Nephron (organoid): ENCODE measurements around the gene LRRC25.
A peak's percentile ranks its signal among the peaks of the same experiment; 100 is the strongest.
"Not testable (repeated sequence)": the region's sequence is repeated elsewhere in the genome, so short reads cannot be mapped to it uniquely, and the experiment has no call there.

Experiments
- H3K27ac Mint-ChIP-seq, 3 experiments: 2 replicates each; pipeline ENCODE4 v1.8.0; 2020; ENCODE audit warnings: mixed read lengths in 3 of 3, mild to moderate bottlenecking in 2 of 3, moderate library complexity in 1 of 3
- H3K27me3 Mint-ChIP-seq: 2 replicates; pipeline ENCODE4 v1.8.0; 2021; ENCODE audit warnings: low read depth, mild to moderate bottlenecking, moderate library complexity, mixed read lengths
- H3K36me3 Mint-ChIP-seq: 2 replicates; pipeline ENCODE4 v1.8.0; 2020; ENCODE audit warnings: low read depth, mixed read lengths
- H3K4me1 Mint-ChIP-seq: 2 replicates; pipeline ENCODE4 v1.8.0; 2020; ENCODE audit warnings: mixed read lengths
- H3K4me3 Mint-ChIP-seq, 3 experiments: 2 replicates each; pipeline ENCODE4 v1.8.0; 2020; ENCODE audit warnings: mild to moderate bottlenecking in 3 of 3, mixed read lengths in 3 of 3, moderate library complexity in 2 of 3
- H3K9me3 Mint-ChIP-seq: 2 replicates; pipeline ENCODE4 v1.8.0; 2020; ENCODE audit warnings: mixed read lengths
- CTCF ChIP-seq, 3 experiments: fragments of 200-600 bp; sonication (generic); IDR thresholded peaks; one replicate each; pipeline ENCODE4 v1.5.0; 2021; ENCODE audit warnings: antibody characterized with exemption in 3 of 3; ENCODE audit not compliant: unreplicated experiment in 3 of 3

LRRC25 gene

GRCh38 chr19:18412610-18413239 lies 15.3 kb upstream of the LRRC25 start:
- peak overlapping the region in 2 of 3 experiments; percentile 11 to 26 for H3K4me3 Mint-ChIP-seq

GRCh38 chr19:18408053-18408476 lies 10.6 kb upstream of the LRRC25 start:
- no peaks in the 10 kb centered on the region for H3K27me3 Mint-ChIP-seq
- H3K27ac Mint-ChIP-seq: peak overlapping the region in 1 of 3 experiments; percentile 40
- TF ChIP-seq CTCF (IDR thresholded peaks at IDR 0.05; ENCODE audit: unreplicated experiment in 3 of 3): peak in 2 of 3 experiments; percentile 23 to 26
- peaks cover 9% of the 10 kb centered on the region for H3K4me1 Mint-ChIP-seq
- H3K4me3 Mint-ChIP-seq: no peak overlapping the region
- no peaks in the 10 kb centered on the region for H3K9me3 Mint-ChIP-seq
- H3K36me3 Mint-ChIP-seq: no peaks in the 10 kb centered on the region

More at GRCh38 chr19:18412610-18413239, 15.3 kb upstream of the LRRC25 start:
- Mint-ChIP-seq H3K9me3 (no peaks in the 10 kb centered on the region), H3K4me1 (peaks cover 40% of the 10 kb centered on the region), H3K27me3 (peaks cover 5% of the 10 kb centered on the region), H3K27ac (peak overlapping the region; percentile 42 to 76 (median 54)), H3K36me3 (no peaks in the 10 kb centered on the region)
- no peak for TF ChIP-seq CTCF (IDR thresholded peaks at IDR 0.05; ENCODE audit: unreplicated experiment in 3 of 3)

GRCh38 chr19:18406749-18407148 lies 9.3 kb upstream of the LRRC25 start:
- Mint-ChIP-seq H3K27me3 (no peaks in the 10 kb centered on the region), H3K36me3 (no peaks in the 10 kb centered on the region), H3K9me3 (no peaks in the 10 kb centered on the region), H3K4me1 (peaks cover 22% of the 10 kb centered on the region), H3K4me3 (no peak overlapping the region), H3K27ac (no peak overlapping the region)
- no peak for TF ChIP-seq CTCF (IDR thresholded peaks at IDR 0.05; ENCODE audit: unreplicated experiment in 3 of 3)

- not testable (repeated sequence) for H3K27ac Mint-ChIP-seq, H3K4me3 Mint-ChIP-seq, H3K9me3 Mint-ChIP-seq, H3K27me3 Mint-ChIP-seq, H3K36me3 Mint-ChIP-seq
- H3K4me1 Mint-ChIP-seq: peaks cover 28% of the 10 kb centered on the region
Measured at GRCh38 chr19:18405754-18406153, 8.3 kb upstream of the LRRC25 start.

- Mint-ChIP-seq H3K4me3 (peak overlapping the region; percentile 34 to 68 (median 53)), H3K27ac (peak overlapping the region; percentile 96 to 98 (median 98)), H3K4me1 (peaks cover 24% of the 10 kb centered on the region)
- not testable (repeated sequence) for H3K9me3 Mint-ChIP-seq, H3K27me3 Mint-ChIP-seq, H3K36me3 Mint-ChIP-seq
Measured at GRCh38 chr19:18402455-18403248, 5.2 kb upstream of the LRRC25 start.

GRCh38 chr19:18401580-18402112 lies 4.2 kb upstream of the LRRC25 start:
- TF ChIP-seq CTCF (IDR thresholded peaks at IDR 0.05; ENCODE audit: unreplicated experiment in 3 of 3): peak; percentile 46 to 51 (median 51)
- H3K36me3 Mint-ChIP-seq: no peaks in the 10 kb centered on the region
- H3K27me3 Mint-ChIP-seq: peaks cover 9% of the 10 kb centered on the region
- H3K4me1 Mint-ChIP-seq: peaks cover 24% of the 10 kb centered on the region
- H3K27ac Mint-ChIP-seq: peak overlapping the region; percentile 96 to 98 (median 98)
- H3K9me3 Mint-ChIP-seq: no peaks in the 10 kb centered on the region
- H3K4me3 Mint-ChIP-seq: peak overlapping the region; percentile 8 to 70 (median 55)
